ENCODE measurements around the gene CAPN7. TPM values are rescaled to one million over a fixed set of nuclear protein-coding genes. Genes with fewer than 3 reads are reported as not detected.

The CAPN7 gene
- polyA plus RNA-seq, 1 experiment: 12.9 TPM

- ChIA-PET CTCF (interaction anchor here (1.5 to 2.0 kb wide), 2 partner anchors 11 to 27 kb away, joined by 5 to 9 read pairs; no protein-coding TSS in a partner anchor), POLR2A (interaction anchor here (0.7 kb wide), 1 partner anchor 31 kb away, joined by 4 read pairs; no protein-coding TSS in a partner anchor)
- Histone ChIP-seq H3K27me3 (ENCODE audit: control insufficient read depth, insufficient read depth, low read length) (no peaks in the 10 kb centered on the region), H3K4me3 (ENCODE audit: low read depth, low read length) (no peak overlapping the region), H3K36me3 (ENCODE audit: control insufficient read depth, insufficient read depth, low read length) (no peaks in the 10 kb centered on the region)
- no peak for DNase-seq (ENCODE audit: low read depth)
- TF ChIP-seq CTCF (IDR thresholded peaks at IDR 0.05; ENCODE audit: insufficient read depth, low read depth, low read length): no peak
These were observed 89.5 kb downstream of the CAPN7 start for GRCh38 chr3:15295506-15295905.

GRCh38 chr3:15297608-15298350, 91.7 kb downstream of the CAPN7 start:
- ChIA-PET CTCF (interaction anchor here (0.6 to 1.9 kb wide), 3 partner anchors 30 to 1647 kb away, joined by 3 to 6 read pairs (median 3); no protein-coding TSS in a partner anchor), POLR2A (interaction anchor here (0.6 kb wide), 1 partner anchor 66 kb away, joined by 7 read pairs; no protein-coding TSS in a partner anchor)
- peaks cover 7% of the 10 kb centered on the region; the same call in 1 of the 2 replicates for H3K36me3 ChIP-seq (ENCODE audit: control insufficient read depth, insufficient read depth, low read length)
- no peak for TF ChIP-seq CTCF (IDR thresholded peaks at IDR 0.05; ENCODE audit: insufficient read depth, low read depth, low read length)
- no peak overlapping the region for H3K4me3 ChIP-seq (ENCODE audit: low read depth, low read length)
- DNase-seq (ENCODE audit: low read depth): no peak
- H3K27me3 ChIP-seq (ENCODE audit: control insufficient read depth, insufficient read depth, low read length): no peaks in the 10 kb centered on the region

GRCh38 chr3:15298504-15298903, 92.5 kb downstream of the CAPN7 start:
- no peak overlapping the region for H3K4me3 ChIP-seq (ENCODE audit: low read depth, low read length)
- POLR2A ChIA-PET: no interaction called here
- CTCF ChIA-PET: interaction anchor here (1.2 to 1.9 kb wide), 2 partner anchors 31 to 34 kb away, joined by 3 to 6 read pairs; no protein-coding TSS in a partner anchor
- no peak for TF ChIP-seq CTCF (IDR thresholded peaks at IDR 0.05; ENCODE audit: insufficient read depth, low read depth, low read length)
- DNase-seq (ENCODE audit: low read depth): no peak
- H3K27me3 ChIP-seq (ENCODE audit: control insufficient read depth, insufficient read depth, low read length): no peaks in the 10 kb centered on the region
- peaks cover 7% of the 10 kb centered on the region; the same call in 1 of the 2 replicates for H3K36me3 ChIP-seq (ENCODE audit: control insufficient read depth, insufficient read depth, low read length)

- H3K36me3 ChIP-seq (ENCODE audit: control insufficient read depth, insufficient read depth, low read length): peaks cover 8% of the 10 kb centered on the region
- no peaks in the 10 kb centered on the region for H3K27me3 ChIP-seq (ENCODE audit: control insufficient read depth, insufficient read depth, low read length)
- DNase-seq (ENCODE audit: low read depth): no peak
- no peak overlapping the region for H3K4me3 ChIP-seq (ENCODE audit: low read depth, low read length)
- CTCF ChIA-PET: interaction anchor here (1.2 to 1.9 kb wide), 2 partner anchors 31 to 34 kb away, joined by 3 to 6 read pairs; no protein-coding TSS in a partner anchor
- TF ChIP-seq CTCF (IDR thresholded peaks at IDR 0.05; ENCODE audit: insufficient read depth, low read depth, low read length): no peak
- POLR2A ChIA-PET: interaction anchor here (0.6 kb wide), 1 partner anchor 16 kb away, joined by 4 read pairs; no protein-coding TSS in a partner anchor
These were observed 93.0 kb downstream of the CAPN7 start for GRCh38 chr3:15299036-15299435.

- Histone ChIP-seq H3K36me3 (ENCODE audit: control insufficient read depth, insufficient read depth, low read length) (peaks cover 10% of the 10 kb centered on the region), H3K4me3 (ENCODE audit: low read depth, low read length) (no peak overlapping the region), H3K27me3 (ENCODE audit: control insufficient read depth, insufficient read depth, low read length) (no peaks in the 10 kb centered on the region)
- POLR2A ChIA-PET: interaction anchor here (0.6 kb wide), 1 partner anchor 19 kb away, joined by 3 read pairs; no protein-coding TSS in a partner anchor
- DNase-seq (ENCODE audit: low read depth): no peak
- TF ChIP-seq CTCF (IDR thresholded peaks at IDR 0.05; ENCODE audit: insufficient read depth, low read depth, low read length): no peak
- CTCF ChIA-PET: interaction anchor here (0.9 to 1.6 kb wide), 3 partner anchors 20 to 33 kb away, joined by 3 to 4 read pairs (median 3); no protein-coding TSS in a partner anchor
These were observed 94.5 kb downstream of the CAPN7 start for GRCh38 chr3:15300323-15301078.
